Measurements from ENCODE around the gene PPIC.

DNA sequence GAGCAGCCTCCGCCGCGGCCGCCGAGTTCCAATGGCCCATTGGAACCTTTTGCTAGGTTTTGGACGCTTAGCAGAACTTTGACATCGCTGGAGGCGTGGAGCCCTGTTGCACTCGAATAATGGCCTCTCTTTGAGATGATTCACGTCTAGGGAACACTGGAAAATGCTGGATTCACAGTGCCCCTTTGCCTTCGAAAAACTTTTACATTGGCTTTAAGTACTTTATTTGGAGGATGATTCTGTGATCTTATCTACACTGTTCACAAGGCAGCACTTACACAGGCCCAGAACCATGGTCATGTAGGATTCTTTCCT, 536 bp upstream of the PPIC start:
- TF ChIP-seq CTCF (IDR thresholded peaks at IDR 0.05) (no peak), POLR2A (IDR thresholded peaks at IDR 0.05) (no peak)
